LoVo (cell line): ENCODE measurements around the gene CLCNKB.

Experiments used
- DNase-seq: peaks from one replicate; pipeline ENCODE4 v3.0.0-alpha.2; 2016; ENCODE audit warnings: low spot score

CLCNKB gene

DNA sequence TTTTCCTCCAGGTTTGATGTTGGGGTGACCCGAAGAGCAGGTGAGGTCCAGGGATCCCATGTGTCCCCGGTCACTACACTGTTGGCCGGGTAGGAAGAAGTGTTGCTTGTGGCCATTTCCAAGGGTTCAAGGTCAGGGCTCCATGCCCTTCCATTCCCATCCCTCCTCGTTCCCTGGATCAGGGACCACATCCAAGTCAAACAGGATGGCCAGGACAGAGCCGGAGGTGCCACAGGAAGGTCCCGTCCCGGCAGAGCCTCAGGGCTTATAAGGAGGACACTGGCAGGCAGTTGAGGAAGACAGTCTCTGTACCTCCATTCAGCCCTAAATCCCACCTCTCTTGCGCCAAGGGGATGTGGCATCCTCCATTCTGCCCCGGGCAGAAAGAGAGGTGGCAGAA, 51.9 kb downstream of the CLCNKB start:
- no peak for DNase-seq

DNA sequence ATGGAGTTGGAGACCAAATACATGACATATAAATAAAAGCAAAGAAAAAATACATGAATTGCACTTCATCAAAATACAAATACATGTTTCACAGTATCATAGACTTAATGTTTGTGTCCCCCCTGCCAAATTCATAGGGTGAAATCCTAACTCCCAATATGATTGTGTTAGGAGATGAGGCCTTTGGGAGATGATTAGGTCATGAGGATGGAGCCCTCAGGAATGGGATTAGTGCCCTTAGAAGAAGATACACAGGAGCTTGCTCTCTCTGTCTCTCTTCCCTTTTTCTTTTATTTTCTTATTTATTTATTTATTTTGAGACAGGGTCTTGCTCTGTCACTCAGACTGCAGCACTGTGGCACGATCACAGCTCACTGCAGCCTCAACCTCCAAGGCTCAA, 55.8 kb downstream of the CLCNKB start:
- DNase-seq = no peak

DNA sequence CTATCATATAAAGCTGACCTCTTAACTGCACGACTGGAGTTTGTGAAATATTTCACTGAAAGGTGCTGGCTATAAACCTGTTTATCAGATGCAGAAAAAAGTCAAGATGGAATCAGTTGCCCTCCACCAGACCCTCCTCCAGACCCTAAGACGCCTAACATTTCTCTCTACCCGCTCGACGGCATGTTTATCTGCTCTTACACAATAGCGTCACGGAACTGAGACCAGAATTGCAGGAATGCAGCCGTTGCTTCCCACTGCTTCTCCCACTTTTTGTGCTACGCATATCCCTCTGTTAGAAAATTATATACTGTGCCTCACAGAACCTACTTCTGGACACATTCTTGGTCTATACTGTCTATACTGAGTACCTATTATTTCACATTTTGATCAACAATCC, 58.0 kb downstream of the CLCNKB start:
- DNase-seq = no peak
